K562 (cell line): ENCODE measurements around the gene LY6G6C. TPM values are rescaled to one million over a fixed set of nuclear protein-coding genes. Genes with fewer than 3 reads are reported as not detected.

ENCODE experiments used
- ATF4 ChIP-seq: fragments of 450-650 bp; formaldehyde crosslinking; IDR thresholded peaks from 2 replicates; pipeline ENCODE4 v1.4.0; 2022; ENCODE audit warnings: mild to moderate bottlenecking, moderate library complexity
- CBX8 ChIP-seq: fragments of 200-600 bp; sonication (generic); IDR thresholded peaks from 2 replicates; pipeline ENCODE4 v1.6.1; 2012; ENCODE audit warnings: borderline replicate concordance, mixed run types, low read depth, mild to moderate bottlenecking, moderate library complexity, mixed read lengths, low read length, control low read depth, inconsistent platforms; ENCODE audit not compliant: poor library complexity, severe bottlenecking; ENCODE audit errors: extremely low read depth
- CHD1 ChIP-seq: fragments of 200-600 bp; sonication (generic); IDR thresholded peaks from one replicate; pipeline ENCODE4 v1.6.1; 2012; ENCODE audit warnings: mild to moderate bottlenecking, moderate library complexity, low read length, inconsistent platforms
- CUX1 ChIP-seq: fragments of 200-800 bp; sonication (Bioruptor generic); IDR thresholded peaks from 2 replicates; pipeline ENCODE4 v1.6.1; 2016; ENCODE audit warnings: missing genetic modification characterization, missing compliant biosample characterization
- CXXC5 ChIP-seq: fragments of 250-450 bp; sonication (Bioruptor Pico); IDR thresholded peaks from 2 replicates; pipeline ENCODE4 v1.8.0; 2022; ENCODE audit warnings: inconsistent platforms, mild to moderate bottlenecking, moderate library complexity
- DNMT1 ChIP-seq: fragments of 450-650 bp; IDR thresholded peaks from 2 replicates; pipeline ENCODE4 v1.6.1; 2016; ENCODE audit warnings: antibody characterized with exemption, mild to moderate bottlenecking
- ETV1 ChIP-seq: fragments of 450-650 bp; conservative IDR thresholded peaks from 2 replicates; pipeline ENCODE4 v1.6.1; 2016; ENCODE audit warnings: missing genetic modification characterization, control low read depth, low read depth, missing compliant biosample characterization
- GABPA ChIP-seq: fragments of 200-800 bp; sonication (Bioruptor generic); conservative IDR thresholded peaks from 2 replicates; pipeline ENCODE4 v1.6.1; 2016; ENCODE audit warnings: low read depth, missing genetic modification characterization, missing compliant biosample characterization
- KDM1A ChIP-seq, 2 experiments: fragments of 450-650 bp; IDR thresholded peaks; 2 replicates each; pipeline ENCODE4 v1.6.1; 2016; ENCODE audit warnings: mild to moderate bottlenecking in 2 of 2
- KLF1 ChIP-seq: fragments of 450-650 bp; IDR thresholded peaks from 2 replicates; pipeline ENCODE4 v1.6.1; 2016; ENCODE audit warnings: missing genetic modification characterization, missing compliant biosample characterization
- MCM7 ChIP-seq, 2 experiments: fragments of 450-650 bp; IDR thresholded peaks; 2 replicates each; pipeline ENCODE4 v1.6.1; 2016 to 2018
- POLR3G ChIP-seq: IDR thresholded peaks from 2 replicates; pipeline ENCODE4 v1.6.1; 2011; ENCODE audit not compliant: insufficient read length, insufficient replicate concordance; ENCODE audit errors: extremely low read depth
- RBM15 ChIP-seq: fragments of 200-400 bp; formaldehyde crosslinking; IDR thresholded peaks from 2 replicates; pipeline ENCODE4 v1.6.1; 2018; ENCODE audit warnings: mild to moderate bottlenecking, low read length, moderate library complexity; ENCODE audit not compliant: insufficient read depth
- RNF2 ChIP-seq: sonication (generic); IDR thresholded peaks from 2 replicates; pipeline ENCODE4 v1.6.1; 2016
- SETDB1 ChIP-seq: IDR thresholded peaks from one replicate; pipeline ENCODE4 v1.6.1; 2012; ENCODE audit warnings: low read length, control low read depth, inconsistent platforms
- SUPT5H ChIP-seq: fragments of 450-650 bp; IDR thresholded peaks from 2 replicates; pipeline ENCODE4 v1.6.1; 2016
- TEAD4 ChIP-seq, 2 experiments: sonication (generic) in 1 of 2; formaldehyde crosslinking in 1 of 2; IDR thresholded peaks; 2 replicates each; pipeline versions ENCODE4 v1.6.1 to v1.8.0; 2012 to 2022; ENCODE audit warnings: borderline replicate concordance in 1 of 2, inconsistent platforms in 1 of 2, low read length in 1 of 2, mild to moderate bottlenecking in 1 of 2, missing genetic modification reagents in 1 of 2
- YBX1 ChIP-seq: fragments of 450-650 bp; IDR thresholded peaks from 2 replicates; pipeline ENCODE4 v1.7.1; 2016; ENCODE audit warnings: mild to moderate bottlenecking
- ZNF165 ChIP-seq: fragments of 250-450 bp; sonication (Bioruptor Pico); IDR thresholded peaks from 2 replicates; pipeline ENCODE4 v1.4.0; 2020; ENCODE audit warnings: borderline replicate concordance
- ZNF696 ChIP-seq: fragments of 250-450 bp; sonication (Bioruptor Pico); conservative IDR thresholded peaks from 2 replicates; pipeline ENCODE4 v1.4.0; 2020; ENCODE audit warnings: mild to moderate bottlenecking, moderate library complexity
- ZNF79 ChIP-seq: fragments of 250-450 bp; sonication (Bioruptor Pico); IDR thresholded peaks from 2 replicates; pipeline ENCODE4 v1.4.0; 2020; ENCODE audit warnings: low read depth, mild to moderate bottlenecking, moderate library complexity
- polyA plus RNA-seq, 8 experiments: library from polyadenylated mRNA; depleted of rRNA in 4 of 8; stranded (reverse) in 5 of 8; unstranded in 3 of 8; fragments of >200 nt; fragmentation: Nextera tagmentation in 2 of 8; fragmentation: Illumina TruSeq in 1 of 8; extraction: Ambion mirVana in 2 of 8; extraction: Trizol in 1 of 8; gene quantifications; 2 replicates each; pipeline versions ENCODE4 v1.2.1 to v1.2.3, GENCODE V29; 2011 to 2014; ENCODE audit warnings: inconsistent platforms in 1 of 8, missing spikeins in 1 of 8
- total RNA-seq, 7 experiments: library from RNA; depleted of rRNA in 6 of 7; stranded (reverse); fragments of >200 nt in 6 of 7; fragmentation: Illumina TruSeq in 2 of 7; extraction: Trizol in 2 of 7; gene quantifications; 2 replicates each; pipeline versions ENCODE4 v1.2.1 to v1.2.3, GENCODE V29; 2011 to 2021; ENCODE audit warnings: low replicate concordance in 1 of 7

LY6G6C gene
- total and polyA plus RNA-seq, 9 of the 15 experiments (the other 6 are each of a cell fraction or from before 2014, with no cell fraction given), result 0.06 to 0.20 TPM; not detected in 7

- TF ChIP-seq ETV1 (tag) (no peak; the same call in 1 of the 2 replicates), SUPT5H (peak; percentile 99), CBX8 (no peak), YBX1 (no peak), MCM7 (IDR thresholded peaks at IDR 0.05) (no peak), KDM1A (IDR thresholded peaks at IDR 0.05) (no peak), KLF1 (tag) (no peak), SETDB1 (peak; percentile 68), CUX1 (CRISPR knock-in tag) (no peak), ATF4 (CRISPR knock-in tag) (peak; percentile 91), ZNF79 (no peak; the same call in 1 of the 2 replicates), CHD1 (no peak), CXXC5 (peak; percentile 75), TEAD4 (IDR thresholded peaks at IDR 0.05; ENCODE audit: low read length) (no peak), TEAD4 (CRISPR knock-in tag; IDR thresholded peaks at IDR 0.05; ENCODE audit: borderline replicate concordance) (no peak), ZNF165 (CRISPR knock-in tag) (peak; percentile 91), RNF2 (no peak), RBM15 (no peak), GABPA (tag) (no peak), POLR3G (no peak), ZNF696 (CRISPR knock-in tag) (peak; percentile 92), DNMT1 (peak; percentile 100)
Observed at GRCh38 chr6:31729979-31730630, 8.6 kb upstream of the LY6G6C start (continued).
